Thyroid gland (tissue), 4 donors: ENCODE measurements around the gene SIX1.

Experiments
- POLR2A ChIP-seq, 2 donors: fragments of 450-650 bp; IDR thresholded peaks; one replicate each; pipeline ENCODE4 v1.6.1; 2017; ENCODE audit warnings: antibody characterized with exemption in 2 of 2, mild to moderate bottlenecking in 2 of 2, moderate library complexity in 1 of 2
- TF ChIP-seq, protein P1 (sequence below), 6 experiments: fragments of 200-600 bp in 3 of 6; fragments of 450-650 bp in 3 of 6; sonication (generic) in 3 of 6; IDR thresholded peaks; one replicate each; pipeline ENCODE4 v1.5.1; 2016 to 2019; ENCODE audit warnings: antibody characterized with exemption in 6 of 6, mild to moderate bottlenecking in 2 of 6, inconsistent platforms in 1 of 6, moderate library complexity in 1 of 6

DNA sequence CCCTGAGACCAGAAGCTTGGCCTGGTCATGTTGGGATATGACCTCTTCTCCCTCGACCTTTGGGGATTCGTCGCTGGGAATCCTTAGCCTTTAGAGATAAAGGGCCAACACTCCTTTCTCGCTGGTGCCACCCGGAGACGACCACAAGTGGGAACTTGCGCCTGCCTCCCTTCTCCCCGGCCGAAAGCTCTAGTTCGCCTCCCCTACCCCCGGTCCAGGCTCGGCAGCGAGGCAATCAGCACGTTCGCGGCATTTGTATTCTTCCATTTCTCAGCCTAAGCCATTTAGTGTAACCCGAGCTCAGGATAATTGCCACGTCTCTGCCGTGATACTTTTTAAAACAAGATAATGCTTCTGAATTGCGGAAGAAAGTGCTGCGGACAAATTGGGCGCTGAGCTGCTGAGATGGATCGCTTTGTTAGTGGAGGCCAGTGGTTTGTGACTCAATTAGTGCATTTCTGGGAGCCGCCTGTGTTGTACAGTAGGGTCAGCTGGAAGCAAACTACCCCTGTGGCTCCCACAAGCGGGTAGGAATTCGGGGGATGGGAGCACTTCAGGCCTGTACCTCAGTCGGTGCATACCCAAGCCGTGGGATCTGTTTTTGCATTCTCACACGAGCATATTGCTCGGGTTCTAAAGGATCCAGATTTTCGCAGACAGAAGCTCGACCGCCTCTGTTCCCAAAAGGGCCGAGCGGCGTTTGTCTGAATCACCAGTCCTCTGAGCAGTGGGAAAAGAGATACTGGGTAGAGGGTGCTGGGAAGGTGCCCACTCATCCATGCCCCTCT is 6.8 kb upstream of the SIX1 start:
- TF ChIP-seq, protein P1, sequence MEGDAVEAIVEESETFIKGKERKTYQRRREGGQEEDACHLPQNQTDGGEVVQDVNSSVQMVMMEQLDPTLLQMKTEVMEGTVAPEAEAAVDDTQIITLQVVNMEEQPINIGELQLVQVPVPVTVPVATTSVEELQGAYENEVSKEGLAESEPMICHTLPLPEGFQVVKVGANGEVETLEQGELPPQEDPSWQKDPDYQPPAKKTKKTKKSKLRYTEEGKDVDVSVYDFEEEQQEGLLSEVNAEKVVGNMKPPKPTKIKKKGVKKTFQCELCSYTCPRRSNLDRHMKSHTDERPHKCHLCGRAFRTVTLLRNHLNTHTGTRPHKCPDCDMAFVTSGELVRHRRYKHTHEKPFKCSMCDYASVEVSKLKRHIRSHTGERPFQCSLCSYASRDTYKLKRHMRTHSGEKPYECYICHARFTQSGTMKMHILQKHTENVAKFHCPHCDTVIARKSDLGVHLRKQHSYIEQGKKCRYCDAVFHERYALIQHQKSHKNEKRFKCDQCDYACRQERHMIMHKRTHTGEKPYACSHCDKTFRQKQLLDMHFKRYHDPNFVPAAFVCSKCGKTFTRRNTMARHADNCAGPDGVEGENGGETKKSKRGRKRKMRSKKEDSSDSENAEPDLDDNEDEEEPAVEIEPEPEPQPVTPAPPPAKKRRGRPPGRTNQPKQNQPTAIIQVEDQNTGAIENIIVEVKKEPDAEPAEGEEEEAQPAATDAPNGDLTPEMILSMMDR (IDR thresholded peaks at IDR 0.05) = no peak
- no peak for TF ChIP-seq POLR2A (IDR thresholded peaks at IDR 0.05)
